HEK293 (cell line): ENCODE data around the gene CD300LF.

Source experiments
- CTCF ChIP-seq: fragments of 450-650 bp; formaldehyde crosslinking; IDR thresholded peaks from 2 replicates; pipeline ENCODE4 v1.5.1; 2016; ENCODE audit warnings: missing biosample characterization, missing genetic modification characterization
- SCRT2 ChIP-seq: fragments of 450-650 bp; formaldehyde crosslinking; IDR thresholded peaks from 2 replicates; pipeline ENCODE4 v1.5.1; 2016; ENCODE audit warnings: missing biosample characterization, missing genetic modification characterization
- ZBTB10 ChIP-seq: fragments of 450-650 bp; formaldehyde crosslinking; IDR thresholded peaks from 2 replicates; pipeline ENCODE4 v1.5.1; 2016; ENCODE audit warnings: missing biosample characterization, missing genetic modification characterization
- ZNF843 ChIP-seq: fragments of 450-650 bp; formaldehyde crosslinking; IDR thresholded peaks from 2 replicates; pipeline ENCODE4 v1.5.1; 2016; ENCODE audit warnings: missing biosample characterization, missing genetic modification characterization

- no peak for TF ChIP-seq ZBTB10 (tag by site-specific recombination)
- no peak for TF ChIP-seq SCRT2 (tag by site-specific recombination)
- TF ChIP-seq CTCF: no peak
- no peak for TF ChIP-seq ZNF843
Observed at GRCh38 chr17:74679374-74679773, 33.3 kb downstream of the CD300LF start.
